Left ventricle myocardium superior (tissue), 1 donor: ENCODE data around the gene NTRK2. TPM values are rescaled to one million over a fixed set of nuclear protein-coding genes. Genes with fewer than 3 reads are reported as not detected.

Source experiments
- ATAC-seq: fragments of 200-7000 bp; cut with Tn5 transposase; one replicate; pipeline ENCODE4 v1.9.1; 2020; ENCODE audit warnings: mild to moderate bottlenecking, moderate library complexity
- DNase-seq: peaks from one replicate; pipeline ENCODE4 v3.0.0-alpha.2; 2020
- intact Hi-C: fragments of 100-400 bp; cut with micrococcal nuclease; formaldehyde crosslinking; loops from one replicate; pipeline ENCODE4 v1.11.0; 2022
- total RNA-seq: library from RNA; stranded (reverse); fragmentation: NEBNext Ultra II Directional; extraction: Animal tissue kit (Norgen Biotek cat#: 25700); gene quantifications from one replicate; pipeline ENCODE4 v1.2.1, GENCODE V29; 2021
- donor health status: DM: no; HTN: yes; CAD: no; lungs with severe emphysema.

The NTRK2 gene
- total RNA-seq, 1 donor from 2014 or later, result 5.5 TPM

- ATAC-seq, result peak; percentile 80
- intact Hi-C loops, result no loop called here
- no peak for DNase-seq
Observed at GRCh38 chr9:84945878-84946538, 276.5 kb downstream of the NTRK2 start.

GRCh38 chr9:84947412-84947972, 278.0 kb downstream of the NTRK2 start:
- peak; percentile 37 for DNase-seq
- intact Hi-C loops, result no loop called here
- peak; percentile 74 for ATAC-seq

GRCh38 chr9:84949258-84949657, 279.7 kb downstream of the NTRK2 start:
- intact Hi-C loops, result no loop called here
- ATAC-seq, result no peak

GRCh38 chr9:84949971-84950370, 280.4 kb downstream of the NTRK2 start:
- intact Hi-C loops, result loop anchor here (10.0 kb wide), 1 partner anchor 255 kb away; no protein-coding TSS in a partner anchor
- no peak for DNase-seq
- ATAC-seq, result no peak

More at GRCh38 chr9:84949258-84949657, 279.7 kb downstream of the NTRK2 start:
- no peak for DNase-seq

GRCh38 chr9:84950879-84951811, 281.6 kb downstream of the NTRK2 start:
- intact Hi-C loops, result loop anchor here (10.0 kb wide), 1 partner anchor 256 kb away; no protein-coding TSS in a partner anchor
- no peak for DNase-seq
- no peak for ATAC-seq

GRCh38 chr9:84953252-84953773, 283.8 kb downstream of the NTRK2 start:
- intact Hi-C loops, result loop anchor here (10.0 kb wide), 1 partner anchor 259 kb away; no protein-coding TSS in a partner anchor
- DNase-seq (no peak), ATAC-seq (no peak)

- peak; percentile 85 for DNase-seq
- intact Hi-C loops, result loop anchor here (10.0 kb wide), 1 partner anchor 259 kb away; no protein-coding TSS in a partner anchor
- ATAC-seq, result peak; percentile 98
Observed at GRCh38 chr9:84953797-84954705, 284.5 kb downstream of the NTRK2 start.

GRCh38 chr9:84955155-84955554, 285.6 kb downstream of the NTRK2 start:
- intact Hi-C loops, result loop anchor here (10.0 kb wide), 1 partner anchor 260 kb away; no protein-coding TSS in a partner anchor
- ATAC-seq, result no peak
- DNase-seq, result no peak

- no peak for DNase-seq
- intact Hi-C loops, result loop anchor here (10.0 kb wide), 1 partner anchor 261 kb away; no protein-coding TSS in a partner anchor
- ATAC-seq, result no peak
Observed at GRCh38 chr9:84955971-84956370, 286.4 kb downstream of the NTRK2 start.

GRCh38 chr9:84959339-84959738, 289.8 kb downstream of the NTRK2 start:
- ATAC-seq (no peak), DNase-seq (no peak)
- intact Hi-C loops, result loop anchor here (10.0 kb wide), 1 partner anchor 265 kb away; no protein-coding TSS in a partner anchor

- ATAC-seq (no peak), DNase-seq (no peak)
- intact Hi-C loops, result no loop called here
Observed at GRCh38 chr9:84966876-84967830, 297.6 kb downstream of the NTRK2 start.

- no peak for ATAC-seq
- DNase-seq, result no peak
- intact Hi-C loops, result no loop called here
Observed at GRCh38 chr9:84969084-84969483, 299.6 kb downstream of the NTRK2 start.

- intact Hi-C loops, result no loop called here
- DNase-seq (no peak), ATAC-seq (no peak)
Observed at GRCh38 chr9:84969736-84970135, 300.2 kb downstream of the NTRK2 start.

- intact Hi-C loops, result no loop called here
- ATAC-seq (no peak), DNase-seq (no peak)
Observed at GRCh38 chr9:84970432-84970831, 300.9 kb downstream of the NTRK2 start.

GRCh38 chr9:84971571-84971970, 302.0 kb downstream of the NTRK2 start:
- DNase-seq, result no peak
- ATAC-seq, result no peak
- intact Hi-C loops, result no loop called here

GRCh38 chr9:84974258-84974657, 304.7 kb downstream of the NTRK2 start:
- intact Hi-C loops, result no loop called here
- DNase-seq (no peak), ATAC-seq (no peak)

- ATAC-seq (no peak), DNase-seq (no peak)
- intact Hi-C loops, result no loop called here
Observed at GRCh38 chr9:84974855-84975254, 305.3 kb downstream of the NTRK2 start.
